ENCODE data around the gene THSD4. TPM values are rescaled to one million over a fixed set of nuclear protein-coding genes. Genes with fewer than 3 reads are reported as not detected.

The THSD4 gene
- total RNA-seq, 1 experiment from 2014 or later = 29.3 TPM

DNA sequence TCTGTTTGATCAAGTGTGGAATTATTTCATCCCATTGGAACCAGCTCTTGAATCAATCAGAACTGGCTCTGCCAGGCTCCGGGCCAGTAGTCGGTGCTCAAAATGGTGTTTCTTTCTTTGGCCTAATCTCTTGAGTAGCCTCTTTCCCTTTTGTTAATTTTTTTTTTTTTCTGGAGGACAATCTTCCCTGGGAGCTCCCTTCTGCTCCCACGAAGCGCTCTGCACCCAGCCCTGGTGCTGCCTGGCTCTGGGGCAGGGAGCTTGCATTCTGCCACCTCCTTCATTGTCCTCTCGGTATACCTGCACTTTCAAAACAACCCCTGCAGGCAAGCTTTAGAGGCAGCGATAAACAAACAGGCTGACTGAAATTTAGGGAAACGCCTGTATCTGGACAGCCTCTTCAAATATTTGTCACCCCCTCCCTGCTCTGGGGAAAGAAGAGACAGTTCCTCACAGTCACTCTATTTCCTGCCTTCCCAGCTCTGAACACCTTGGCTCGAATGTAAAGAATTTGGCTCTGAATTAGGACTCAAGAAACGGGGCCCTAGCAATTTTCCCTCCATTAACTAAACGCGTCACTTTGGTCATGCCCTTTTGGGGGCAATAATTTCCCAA, 1.1 kb upstream of the THSD4 start:
- intact Hi-C loops (cut with micrococcal nuclease; ENCODE audit: unreplicated experiment) = loop anchor here (1.0 to 5.0 kb wide), 4 partner anchors 37 to 327 kb away; no protein-coding TSS in a partner anchor

DNA sequence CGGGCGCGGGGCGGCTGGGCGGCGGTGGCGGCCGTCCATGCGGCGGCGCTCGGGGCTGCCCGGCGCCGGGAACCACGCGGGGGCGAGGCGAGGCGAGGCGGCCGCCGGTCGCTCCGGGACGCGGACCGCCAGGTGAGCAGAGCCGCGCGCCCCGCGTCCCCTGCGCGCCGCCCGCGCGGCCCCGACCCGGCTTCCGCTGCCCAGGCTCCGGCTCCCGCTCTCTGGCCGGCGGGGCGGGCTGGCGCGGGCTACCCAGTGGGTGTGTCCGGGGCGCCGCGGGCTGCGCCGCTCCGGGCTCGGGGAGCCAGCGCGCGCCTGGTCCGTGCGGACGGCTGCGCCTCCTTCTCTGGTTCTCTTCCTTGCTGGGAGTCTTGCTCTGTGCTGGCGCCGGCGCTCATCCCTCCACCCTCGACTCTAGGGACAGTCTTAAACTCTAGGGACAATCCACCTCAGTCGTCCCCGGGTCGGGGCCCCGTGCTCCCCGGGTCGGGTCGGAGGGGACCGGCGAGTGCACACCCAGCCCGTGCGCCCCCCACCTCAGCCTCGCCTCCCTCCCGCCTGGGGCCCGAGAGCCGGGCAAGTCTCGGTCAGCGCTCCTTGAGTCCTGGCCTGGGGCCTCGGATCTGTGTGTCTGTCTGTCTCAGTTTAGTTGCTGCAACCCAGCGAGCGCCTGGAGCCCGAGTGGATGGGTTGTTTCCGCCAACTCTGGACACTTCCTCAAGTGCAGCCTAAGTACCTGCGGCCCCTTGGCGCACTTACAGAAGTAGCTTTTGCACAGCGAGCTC, 488 bp downstream of the THSD4 start:
- Histone ChIP-seq H3K4me3 (peak overlapping the region; percentile 84), H3K27ac (peak overlapping the region; percentile 91), H3K4me1 (replicated peaks; ENCODE audit: insufficient read depth) (peaks cover 44% of the 10 kb centered on the region), H3F3A (ENCODE audit: insufficient read depth, low read depth) (peaks cover 24% of the 10 kb centered on the region), H3K4me2 (peak overlapping the region; percentile 89), H2AFZ (peak overlapping the region; percentile 74), H3K9me2 (ENCODE audit: insufficient read depth) (no peaks in the 10 kb centered on the region), H3K27me3 (ENCODE audit: insufficient read depth, low read depth) (no peaks in the 10 kb centered on the region), H3K9me3 (ENCODE audit: insufficient read depth, low read depth) (no peaks in the 10 kb centered on the region), H4K20me1 (ENCODE audit: insufficient read depth) (no peaks in the 10 kb centered on the region), H3K79me2 (ENCODE audit: low read depth) (peaks cover 51% of the 10 kb centered on the region), H3K36me3 (ENCODE audit: low read depth) (peaks cover 8% of the 10 kb centered on the region; the same call in 1 of the 2 replicates)
- no TSS peak for BruUV-seq (replicated peaks)
- intact Hi-C loops (cut with micrococcal nuclease; ENCODE audit: unreplicated experiment) = loop anchor here (1.0 to 5.0 kb wide), 6 partner anchors 36 to 325 kb away; no protein-coding TSS in a partner anchor
- TF ChIP-seq, protein P1, sequence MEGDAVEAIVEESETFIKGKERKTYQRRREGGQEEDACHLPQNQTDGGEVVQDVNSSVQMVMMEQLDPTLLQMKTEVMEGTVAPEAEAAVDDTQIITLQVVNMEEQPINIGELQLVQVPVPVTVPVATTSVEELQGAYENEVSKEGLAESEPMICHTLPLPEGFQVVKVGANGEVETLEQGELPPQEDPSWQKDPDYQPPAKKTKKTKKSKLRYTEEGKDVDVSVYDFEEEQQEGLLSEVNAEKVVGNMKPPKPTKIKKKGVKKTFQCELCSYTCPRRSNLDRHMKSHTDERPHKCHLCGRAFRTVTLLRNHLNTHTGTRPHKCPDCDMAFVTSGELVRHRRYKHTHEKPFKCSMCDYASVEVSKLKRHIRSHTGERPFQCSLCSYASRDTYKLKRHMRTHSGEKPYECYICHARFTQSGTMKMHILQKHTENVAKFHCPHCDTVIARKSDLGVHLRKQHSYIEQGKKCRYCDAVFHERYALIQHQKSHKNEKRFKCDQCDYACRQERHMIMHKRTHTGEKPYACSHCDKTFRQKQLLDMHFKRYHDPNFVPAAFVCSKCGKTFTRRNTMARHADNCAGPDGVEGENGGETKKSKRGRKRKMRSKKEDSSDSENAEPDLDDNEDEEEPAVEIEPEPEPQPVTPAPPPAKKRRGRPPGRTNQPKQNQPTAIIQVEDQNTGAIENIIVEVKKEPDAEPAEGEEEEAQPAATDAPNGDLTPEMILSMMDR (conservative IDR thresholded peaks at IDR 0.05) = no peak
- no peak for TF ChIP-seq EZH2 (IDR thresholded peaks at IDR 0.05; ENCODE audit: low read depth)
- DNase-seq = peak; percentile 54 to 57
- ChIA-PET POLR2A (ENCODE audit: unreplicated experiment) (interaction anchor here (0.5 to 1.0 kb wide), 4 partner anchors 178 to 378 kb away, joined by 3 to 11 read pairs (median 4); no protein-coding TSS in a partner anchor), CTCF (interaction anchor here (0.6 to 0.7 kb wide), 3 partner anchors 16 to 181 kb away, joined by 3 to 7 read pairs (median 5); no protein-coding TSS in a partner anchor)

More for the DNA sequence above, 1.1 kb upstream of the THSD4 start:
- CTCF ChIA-PET = interaction anchor here (0.7 kb wide), 3 partner anchors 102 to 431 kb away, joined by 3 to 15 read pairs (median 3); no protein-coding TSS in a partner anchor
- peaks cover 24% of the 10 kb centered on the region for H3F3A ChIP-seq (ENCODE audit: insufficient read depth, low read depth)
- no peaks in the 10 kb centered on the region for H4K20me1 ChIP-seq (ENCODE audit: insufficient read depth)
- no peaks in the 10 kb centered on the region for H3K9me2 ChIP-seq (ENCODE audit: insufficient read depth)
- BruUV-seq (replicated peaks) = TSS peak; percentile 69
- peak overlapping the region; percentile 55; the same call in 1 of the 2 replicates for H3K4me3 ChIP-seq
- peaks cover 7% of the 10 kb centered on the region; the same call in 1 of the 2 replicates for H3K36me3 ChIP-seq (ENCODE audit: low read depth)
- POLR2A ChIA-PET (ENCODE audit: unreplicated experiment) = interaction anchor here (0.7 kb wide), 1 partner anchor 35 kb away, joined by 3 read pairs; no protein-coding TSS in a partner anchor
- H3K27ac ChIP-seq = peak overlapping the region; percentile 91
- H3K9me3 ChIP-seq (ENCODE audit: insufficient read depth, low read depth) = no peaks in the 10 kb centered on the region
- peak overlapping the region; percentile 66; the same call in 1 of the 2 replicates for H2AFZ ChIP-seq
- H3K27me3 ChIP-seq (ENCODE audit: insufficient read depth, low read depth) = no peaks in the 10 kb centered on the region
- DNase-seq = peak in 1 of 2 experiments; percentile 82
- H3K4me2 ChIP-seq = peak overlapping the region; percentile 75
- TF ChIP-seq, protein P1 (conservative IDR thresholded peaks at IDR 0.05) = no peak
- no peak for TF ChIP-seq EZH2 (IDR thresholded peaks at IDR 0.05; ENCODE audit: low read depth)
- peaks cover 35% of the 10 kb centered on the region for H3K79me2 ChIP-seq (ENCODE audit: low read depth)
- peaks cover 45% of the 10 kb centered on the region for H3K4me1 ChIP-seq (replicated peaks; ENCODE audit: insufficient read depth)

DNA sequence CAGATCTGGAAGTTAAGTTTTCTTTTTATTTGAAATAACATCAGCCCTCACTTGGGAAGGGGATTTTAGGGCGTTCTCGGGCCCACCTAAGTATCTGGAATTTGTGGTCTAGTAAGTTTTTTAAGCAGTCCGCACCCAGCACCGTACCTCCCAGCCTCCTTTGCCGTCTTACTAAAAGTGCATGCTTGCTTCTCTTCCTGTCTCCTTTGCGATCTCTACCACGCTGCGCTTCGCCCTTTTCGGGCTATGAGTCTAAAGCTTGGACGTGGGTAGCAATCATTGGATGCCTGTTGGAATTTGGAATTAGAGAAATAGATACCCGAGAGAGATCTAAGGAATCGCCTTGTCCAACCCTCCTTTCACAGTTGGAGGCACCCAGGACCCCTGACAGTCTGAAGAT, 1.1 kb downstream of the THSD4 start:
- H3K9me3 ChIP-seq (ENCODE audit: insufficient read depth, low read depth) = no peaks in the 10 kb centered on the region
- ChIA-PET CTCF (interaction anchor here (0.6 to 0.7 kb wide), 2 partner anchors 15 to 180 kb away, joined by 3 to 5 read pairs; no protein-coding TSS in a partner anchor), POLR2A (ENCODE audit: unreplicated experiment) (interaction anchor here (0.5 to 1.0 kb wide), 3 partner anchors 177 to 180 kb away, joined by 3 to 11 read pairs (median 5); no protein-coding TSS in a partner anchor)
- peaks cover 24% of the 10 kb centered on the region for H3F3A ChIP-seq (ENCODE audit: insufficient read depth, low read depth)
- peaks cover 57% of the 10 kb centered on the region for H3K79me2 ChIP-seq (ENCODE audit: low read depth)
- peak overlapping the region; percentile 89 for H3K4me2 ChIP-seq
- no peaks in the 10 kb centered on the region for H3K27me3 ChIP-seq (ENCODE audit: insufficient read depth, low read depth)
- H4K20me1 ChIP-seq (ENCODE audit: insufficient read depth) = no peaks in the 10 kb centered on the region
- DNase-seq = no peak
- H3K36me3 ChIP-seq (ENCODE audit: low read depth) = peaks cover 8% of the 10 kb centered on the region
- H3K4me3 ChIP-seq = peak overlapping the region; percentile 84
- peak overlapping the region; percentile 74 for H2AFZ ChIP-seq
- intact Hi-C loops (cut with micrococcal nuclease; ENCODE audit: unreplicated experiment) = loop anchor here (1.0 to 5.0 kb wide), 2 partner anchors 136 to 221 kb away; no protein-coding TSS in a partner anchor
- TSS peak; percentile 47 for BruUV-seq (replicated peaks)
- no peaks in the 10 kb centered on the region for H3K9me2 ChIP-seq (ENCODE audit: insufficient read depth)
- TF ChIP-seq EZH2 (IDR thresholded peaks at IDR 0.05; ENCODE audit: low read depth) = no peak
- TF ChIP-seq, protein P1 (conservative IDR thresholded peaks at IDR 0.05) = no peak
- peaks cover 38% of the 10 kb centered on the region for H3K4me1 ChIP-seq (replicated peaks; ENCODE audit: insufficient read depth)
- peak overlapping the region; percentile 91 for H3K27ac ChIP-seq
